ENCODE measurements around the gene NDUFB7.
A peak's percentile ranks its signal among the peaks of the same experiment; 100 is the strongest.

NDUFB7 gene

DNA sequence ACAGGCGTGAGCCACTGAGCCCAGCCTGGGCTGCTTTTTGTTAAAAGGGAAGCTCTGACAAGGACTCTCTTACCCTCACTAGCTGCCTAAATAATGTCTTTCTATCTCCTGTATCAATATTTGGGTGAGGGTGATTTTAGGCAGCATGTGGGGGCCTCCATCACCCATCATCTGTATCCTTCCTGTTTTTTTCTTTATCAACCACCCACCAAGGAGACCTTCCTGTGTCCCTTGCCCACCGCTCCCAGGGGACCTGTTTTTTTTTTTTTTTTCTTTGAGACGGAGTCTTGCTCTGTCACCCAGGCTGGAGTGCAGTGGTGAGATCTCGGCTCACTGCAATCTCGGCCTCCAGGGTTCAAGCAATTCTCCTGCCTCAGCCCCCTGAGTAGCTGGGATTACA is 5.4 kb upstream of the NDUFB7 start:
- no peak overlapping the region for H3K4me3 ChIP-seq (ENCODE audit: low read depth, low read length)
- no peak for TF ChIP-seq POLR2A (IDR thresholded peaks at IDR 0.05; ENCODE audit: extremely low read depth, insufficient read length)
- TF ChIP-seq, protein P1, sequence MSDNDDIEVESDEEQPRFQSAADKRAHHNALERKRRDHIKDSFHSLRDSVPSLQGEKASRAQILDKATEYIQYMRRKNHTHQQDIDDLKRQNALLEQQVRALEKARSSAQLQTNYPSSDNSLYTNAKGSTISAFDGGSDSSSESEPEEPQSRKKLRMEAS (IDR thresholded peaks at IDR 0.05; ENCODE audit: low read depth, low read length), result no peak
- TF ChIP-seq MYC (IDR thresholded peaks at IDR 0.05; ENCODE audit: low read depth, low read length), result no peak
- TF ChIP-seq, protein P2, sequence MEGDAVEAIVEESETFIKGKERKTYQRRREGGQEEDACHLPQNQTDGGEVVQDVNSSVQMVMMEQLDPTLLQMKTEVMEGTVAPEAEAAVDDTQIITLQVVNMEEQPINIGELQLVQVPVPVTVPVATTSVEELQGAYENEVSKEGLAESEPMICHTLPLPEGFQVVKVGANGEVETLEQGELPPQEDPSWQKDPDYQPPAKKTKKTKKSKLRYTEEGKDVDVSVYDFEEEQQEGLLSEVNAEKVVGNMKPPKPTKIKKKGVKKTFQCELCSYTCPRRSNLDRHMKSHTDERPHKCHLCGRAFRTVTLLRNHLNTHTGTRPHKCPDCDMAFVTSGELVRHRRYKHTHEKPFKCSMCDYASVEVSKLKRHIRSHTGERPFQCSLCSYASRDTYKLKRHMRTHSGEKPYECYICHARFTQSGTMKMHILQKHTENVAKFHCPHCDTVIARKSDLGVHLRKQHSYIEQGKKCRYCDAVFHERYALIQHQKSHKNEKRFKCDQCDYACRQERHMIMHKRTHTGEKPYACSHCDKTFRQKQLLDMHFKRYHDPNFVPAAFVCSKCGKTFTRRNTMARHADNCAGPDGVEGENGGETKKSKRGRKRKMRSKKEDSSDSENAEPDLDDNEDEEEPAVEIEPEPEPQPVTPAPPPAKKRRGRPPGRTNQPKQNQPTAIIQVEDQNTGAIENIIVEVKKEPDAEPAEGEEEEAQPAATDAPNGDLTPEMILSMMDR (IDR thresholded peaks at IDR 0.05; ENCODE audit: low read depth, low read length), result no peak

DNA sequence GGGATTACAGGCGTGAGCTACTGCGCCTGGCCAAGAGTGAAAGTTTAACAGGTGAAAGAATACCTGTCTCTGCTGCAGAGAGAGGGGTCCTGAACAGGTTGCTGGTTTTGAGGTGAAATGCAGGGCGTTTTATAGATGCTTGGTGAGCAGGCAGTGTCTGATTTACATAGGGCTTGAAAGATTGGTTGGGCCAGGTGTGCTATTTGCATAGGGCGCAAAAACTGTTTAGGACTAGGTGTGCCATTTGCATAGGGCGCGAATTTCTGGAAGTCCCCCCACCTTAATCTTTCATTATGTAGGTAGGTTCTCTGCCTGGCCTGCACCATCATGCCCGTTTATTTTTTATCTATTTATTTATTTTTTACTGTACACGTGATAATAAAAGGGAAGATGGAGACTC is 4.5 kb upstream of the NDUFB7 start:
- TF ChIP-seq, protein P1 (IDR thresholded peaks at IDR 0.05; ENCODE audit: low read depth, low read length), result no peak
- TF ChIP-seq, protein P2 (IDR thresholded peaks at IDR 0.05; ENCODE audit: low read depth, low read length), result no peak
- TF ChIP-seq MYC (IDR thresholded peaks at IDR 0.05; ENCODE audit: low read depth, low read length) (no peak), POLR2A (IDR thresholded peaks at IDR 0.05; ENCODE audit: extremely low read depth, insufficient read length) (no peak)
- DNase-seq (ENCODE audit: low read depth), result no peak
- H3K4me3 ChIP-seq (ENCODE audit: low read depth, low read length), result no peak overlapping the region

More for the DNA sequence above, 5.4 kb upstream of the NDUFB7 start:
- peak; percentile 76 for DNase-seq (ENCODE audit: low read depth)

DNA sequence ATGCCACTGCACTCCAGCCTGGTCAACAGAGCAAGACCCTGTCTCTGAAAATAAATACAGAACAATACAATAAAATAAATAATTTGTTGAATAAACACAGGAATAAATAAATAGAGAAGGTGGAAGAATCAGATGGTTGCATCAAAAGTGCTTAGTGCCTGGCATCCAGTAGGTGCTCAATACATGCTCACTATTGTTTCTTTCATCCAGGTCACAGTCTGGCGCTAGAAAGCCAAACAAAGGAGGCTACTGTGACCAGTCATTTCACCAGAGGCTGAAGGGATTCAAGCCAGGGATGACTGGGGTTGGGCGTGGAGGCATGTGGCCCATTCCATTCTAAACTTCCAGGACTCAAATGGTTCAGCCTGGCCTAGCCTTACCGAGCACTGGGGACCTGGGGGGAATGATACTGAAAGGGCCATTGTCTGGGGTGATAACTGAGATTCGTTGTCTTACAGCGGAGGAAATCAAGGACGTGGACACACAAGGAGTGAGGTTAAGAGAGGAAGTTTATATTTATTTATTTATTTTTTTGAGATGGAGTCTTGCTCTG is 3.6 kb upstream of the NDUFB7 start:
- TF ChIP-seq MYC (IDR thresholded peaks at IDR 0.05; ENCODE audit: low read depth, low read length), result no peak
- TF ChIP-seq POLR2A (IDR thresholded peaks at IDR 0.05; ENCODE audit: extremely low read depth, insufficient read length), result no peak
- TF ChIP-seq, protein P2 (IDR thresholded peaks at IDR 0.05; ENCODE audit: low read depth, low read length), result no peak
- TF ChIP-seq, protein P1 (IDR thresholded peaks at IDR 0.05; ENCODE audit: low read depth, low read length), result no peak
- no peak overlapping the region for H3K4me3 ChIP-seq (ENCODE audit: low read depth, low read length)
- DNase-seq (ENCODE audit: low read depth), result no peak

DNA sequence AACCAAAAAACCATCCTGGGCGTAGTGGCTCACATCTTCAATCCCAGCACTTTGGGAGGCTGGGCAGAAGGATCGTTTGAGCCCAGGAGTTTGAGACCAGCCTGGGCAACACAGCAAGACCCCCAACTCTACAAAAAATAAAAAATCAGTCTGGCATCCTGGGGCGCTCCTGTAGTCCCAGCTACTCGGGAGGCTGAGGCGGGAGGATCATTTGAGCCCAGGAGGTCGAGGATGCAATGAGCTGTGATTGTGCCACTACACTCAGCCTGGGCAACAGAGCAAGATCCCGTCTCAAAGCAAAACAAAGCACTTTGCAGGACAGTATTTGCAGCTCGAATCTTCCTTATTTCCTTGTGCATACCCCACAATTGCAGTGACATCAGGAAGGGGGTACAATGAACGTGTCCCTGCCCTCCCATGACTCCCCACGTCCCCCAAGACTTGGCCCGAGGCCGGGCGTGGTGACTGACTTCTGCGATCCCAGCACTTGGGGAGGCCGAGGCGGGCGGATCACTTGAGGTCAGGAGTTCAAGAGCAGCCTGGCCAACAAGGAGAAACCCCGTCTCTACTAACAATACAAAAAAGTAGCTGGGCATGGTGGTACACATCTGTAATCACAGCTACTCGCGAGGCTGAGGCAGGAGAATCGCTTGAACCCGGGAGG is 870 bp downstream of the NDUFB7 start:
- DNase-seq (ENCODE audit: low read depth), result no peak
- peak overlapping the region; percentile 78 for H3K4me3 ChIP-seq (ENCODE audit: low read depth, low read length)
- TF ChIP-seq MYC (IDR thresholded peaks at IDR 0.05; ENCODE audit: low read depth, low read length) (no peak), POLR2A (IDR thresholded peaks at IDR 0.05; ENCODE audit: extremely low read depth, insufficient read length) (no peak)
- TF ChIP-seq, protein P1 (IDR thresholded peaks at IDR 0.05; ENCODE audit: low read depth, low read length), result no peak
- TF ChIP-seq, protein P2 (IDR thresholded peaks at IDR 0.05; ENCODE audit: low read depth, low read length), result no peak

DNA sequence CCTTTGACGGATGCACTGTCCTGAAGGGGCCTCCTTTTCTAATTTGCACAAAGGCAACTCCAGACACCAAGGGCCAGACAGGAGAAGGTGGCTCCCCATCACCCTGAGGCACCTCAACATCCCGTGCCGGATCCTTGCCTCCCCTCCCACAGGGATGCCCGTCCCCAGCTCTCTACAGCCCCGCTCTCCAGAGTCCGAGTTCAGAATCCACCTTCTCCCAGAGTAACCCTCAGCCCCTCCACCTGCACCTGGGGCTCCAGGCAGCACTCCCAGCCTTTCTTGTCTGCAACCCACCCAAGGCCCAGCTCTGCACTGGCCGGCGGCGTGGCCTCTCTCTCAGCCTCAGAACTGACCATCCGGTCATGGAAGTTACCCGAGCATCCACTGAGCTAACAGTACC is 4.8 kb downstream of the NDUFB7 start:
- DNase-seq (ENCODE audit: low read depth), result no peak
- no peak overlapping the region for H3K4me3 ChIP-seq (ENCODE audit: low read depth, low read length)
- TF ChIP-seq, protein P2 (IDR thresholded peaks at IDR 0.05; ENCODE audit: low read depth, low read length), result no peak
- TF ChIP-seq POLR2A (IDR thresholded peaks at IDR 0.05; ENCODE audit: extremely low read depth, insufficient read length), result no peak
- TF ChIP-seq, protein P1 (IDR thresholded peaks at IDR 0.05; ENCODE audit: low read depth, low read length), result no peak
- no peak for TF ChIP-seq MYC (IDR thresholded peaks at IDR 0.05; ENCODE audit: low read depth, low read length)
